Motor neuron (in vitro differentiated cells): ENCODE data around the gene FYN. TPM values are rescaled to one million over a fixed set of nuclear protein-coding genes. Genes with fewer than 3 reads are reported as not detected.

Experiments used
- ATAC-seq, 8 experiments: fragments of 200-7000 bp; cut with Tn5 transposase; replicated peaks in 6 of 8; 2 replicates each; pipeline ENCODE4 v1.8.0; 2021; ENCODE audit warnings: mild to moderate bottlenecking in 8 of 8, moderate library complexity in 8 of 8
- H3K27ac ChIP-seq, 2 donors: fragments of 250-450 bp; sonication (Bioruptor Pico); 2 replicates each; pipeline ENCODE4 v1.9.0; 2021; ENCODE audit warnings: antibody characterized with exemption in 2 of 2, mild to moderate bottlenecking in 2 of 2, moderate library complexity in 1 of 2
- H3K4me1 ChIP-seq, 2 donors: fragments of 250-450 bp; sonication (Bioruptor Pico); replicated peaks in 1 of 2; 2 replicates each; pipeline ENCODE4 v1.6.1; 2021; ENCODE audit warnings: antibody characterized with exemption in 2 of 2, mild to moderate bottlenecking in 2 of 2, moderate library complexity in 1 of 2
- H3K4me3 ChIP-seq, 5 donors: fragments of 250-450 bp; sonication (Bioruptor Pico); 2 replicates each; pipeline ENCODE4 v1.9.0; 2021; ENCODE audit warnings: antibody characterized with exemption in 5 of 5, mild to moderate bottlenecking in 5 of 5, moderate library complexity in 4 of 5
- WGBS, 10 experiments: fragments of 450-650 bp; shearing (Covaris generic); methylation state at CpG; one replicate each; pipeline ENCODE4 v1.0.0; 2022; 5-methylcytosine and 5-hydroxymethylcytosine counted together
- in situ Hi-C, 9 experiments: fragments of 400-800 bp; cut with MboI; loops; one replicate each; pipeline ENCODE4 v1.15.0; 2021; ENCODE audit warnings: low sequenced_read_pairs in 9 of 9, low pct_unique_long_range_greater_than_20kb in 2 of 9; ENCODE audit not compliant: unreplicated experiment in 9 of 9
- total RNA-seq, 8 experiments: library from RNA; unstranded; fragments of 300-600 nt; gene quantifications; 2 replicates each; pipeline versions ENCODE4 v1.2.3 to v1.2.4, GENCODE V29; 2022

FYN gene
- total RNA-seq, 8 experiments from 2014 or later = 4.9 to 237 (median 111) TPM

DNA sequence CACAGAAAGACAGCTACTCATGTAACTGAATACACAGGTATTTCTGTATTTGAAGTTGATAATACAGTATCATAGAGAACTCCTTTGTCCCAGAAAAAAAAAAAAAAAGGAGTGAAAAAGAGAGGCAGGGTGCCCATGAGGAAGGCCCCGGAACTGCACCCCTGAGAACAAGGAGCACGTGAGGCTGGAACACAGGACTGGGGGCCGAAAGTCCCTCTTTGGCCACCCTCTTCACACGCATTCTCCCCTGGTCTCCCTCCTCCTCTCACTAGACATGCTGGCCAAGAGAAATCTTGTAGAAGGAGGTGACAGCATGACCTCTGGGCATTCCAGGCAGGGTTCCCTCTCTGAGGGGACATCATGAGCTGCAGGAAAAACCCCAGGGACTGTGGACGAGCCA, 204.8 kb downstream of the FYN start:
- no peak overlapping the region for H3K4me3 ChIP-seq
- peak in 1 of 8 experiments; percentile 22 for ATAC-seq
- WGBS, 10 experiments = 0 to 87% (median 50%) methylated on average over 1 to 4 of the region's 5 CpGs; no CpG with 5 or more reads in 5 of the 10 experiments
- peaks cover 37 to 38% of the 10 kb centered on the region in 2 donors for H3K4me1 ChIP-seq
- in situ Hi-C loops = no loop called here
- no peak overlapping the region for H3K27ac ChIP-seq

DNA sequence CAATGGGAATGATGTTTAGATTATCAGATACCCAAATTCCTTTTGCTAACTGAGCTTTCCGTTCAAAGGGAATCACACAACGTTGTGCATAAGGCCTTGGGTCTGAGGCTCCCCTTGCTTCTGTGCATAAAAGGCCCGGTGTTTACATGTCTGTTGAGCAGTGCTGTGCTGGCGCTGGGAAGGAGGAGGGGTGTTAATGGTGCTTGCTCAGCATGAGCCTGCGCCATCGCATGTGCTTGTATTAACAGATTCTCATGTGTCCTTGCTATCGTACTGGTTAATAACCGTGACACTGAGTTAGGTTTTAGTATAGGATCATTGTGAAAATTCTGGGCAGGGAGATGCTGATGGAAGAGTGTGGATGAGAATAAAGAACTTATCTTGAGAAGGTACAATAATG, 205.3 kb downstream of the FYN start:
- WGBS, 10 experiments = 35 to 100% (median 55%) methylated on average over 2 to 8 of the region's 8 CpGs; no CpG with 5 or more reads in 2 of the 10 experiments
- H3K27ac ChIP-seq = no peak overlapping the region
- peak in 5 of 8 experiments; percentile 31 to 76 (median 68) for ATAC-seq

DNA sequence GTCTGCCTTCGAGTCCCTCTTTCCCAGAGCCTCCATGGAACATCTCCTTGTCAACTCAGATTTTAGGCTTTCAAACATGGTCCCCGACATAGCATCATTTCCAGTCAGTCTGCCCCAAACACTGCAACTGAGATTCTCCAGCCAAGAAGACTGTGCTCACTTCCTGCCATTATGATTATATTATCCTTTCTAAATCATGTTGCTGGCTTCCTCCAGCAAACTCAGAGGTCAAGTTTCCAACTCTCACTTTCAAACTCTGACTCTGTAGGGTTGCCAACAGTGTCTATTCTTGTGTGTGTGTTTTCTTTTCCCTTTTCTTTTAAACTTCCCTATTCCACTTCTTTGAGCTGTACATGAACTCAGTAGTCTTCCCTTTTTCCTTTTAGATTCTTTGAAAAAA, 206.4 kb downstream of the FYN start:
- in situ Hi-C loops = no loop called here
- no peak overlapping the region for H3K27ac ChIP-seq
- 0 to 100% (median 90%) methylated on average over 1 to 2 of the region's 2 CpGs; no CpG with 5 or more reads in 5 of the 10 experiments for WGBS, 10 experiments
- peaks cover 41% of the 10 kb centered on the region in 2 donors for H3K4me1 ChIP-seq
- ATAC-seq = no peak
- no peak overlapping the region for H3K4me3 ChIP-seq

More for the DNA sequence above, 205.3 kb downstream of the FYN start:
- in situ Hi-C loops = no loop called here
- no peak overlapping the region for H3K4me3 ChIP-seq
- H3K4me1 ChIP-seq = peaks cover 38% of the 10 kb centered on the region in 2 donors

DNA sequence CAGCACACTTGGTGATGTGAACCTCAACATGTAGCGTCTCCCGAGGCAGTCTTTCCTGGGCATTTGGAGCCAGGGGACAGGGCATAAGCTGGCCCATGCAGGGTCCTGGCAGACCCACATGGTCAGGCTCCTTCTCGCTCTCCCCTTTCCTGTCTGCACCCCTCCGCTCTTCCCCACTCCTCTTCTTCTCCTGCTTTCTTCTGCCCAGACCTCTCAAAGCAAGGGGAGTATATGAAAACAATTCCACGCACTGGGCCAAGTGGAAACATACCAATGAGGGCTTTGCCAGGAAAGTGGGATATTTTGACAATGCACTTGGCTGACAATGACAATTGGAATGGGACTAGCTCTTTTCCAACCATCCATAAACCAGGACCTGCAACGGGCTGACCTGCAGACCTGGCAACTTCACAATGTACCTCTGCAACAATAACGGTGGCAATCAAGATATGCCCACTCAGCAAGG, 208.7 kb downstream of the FYN start:
- in situ Hi-C loops = no loop called here
- H3K27ac ChIP-seq = no peak overlapping the region

DNA sequence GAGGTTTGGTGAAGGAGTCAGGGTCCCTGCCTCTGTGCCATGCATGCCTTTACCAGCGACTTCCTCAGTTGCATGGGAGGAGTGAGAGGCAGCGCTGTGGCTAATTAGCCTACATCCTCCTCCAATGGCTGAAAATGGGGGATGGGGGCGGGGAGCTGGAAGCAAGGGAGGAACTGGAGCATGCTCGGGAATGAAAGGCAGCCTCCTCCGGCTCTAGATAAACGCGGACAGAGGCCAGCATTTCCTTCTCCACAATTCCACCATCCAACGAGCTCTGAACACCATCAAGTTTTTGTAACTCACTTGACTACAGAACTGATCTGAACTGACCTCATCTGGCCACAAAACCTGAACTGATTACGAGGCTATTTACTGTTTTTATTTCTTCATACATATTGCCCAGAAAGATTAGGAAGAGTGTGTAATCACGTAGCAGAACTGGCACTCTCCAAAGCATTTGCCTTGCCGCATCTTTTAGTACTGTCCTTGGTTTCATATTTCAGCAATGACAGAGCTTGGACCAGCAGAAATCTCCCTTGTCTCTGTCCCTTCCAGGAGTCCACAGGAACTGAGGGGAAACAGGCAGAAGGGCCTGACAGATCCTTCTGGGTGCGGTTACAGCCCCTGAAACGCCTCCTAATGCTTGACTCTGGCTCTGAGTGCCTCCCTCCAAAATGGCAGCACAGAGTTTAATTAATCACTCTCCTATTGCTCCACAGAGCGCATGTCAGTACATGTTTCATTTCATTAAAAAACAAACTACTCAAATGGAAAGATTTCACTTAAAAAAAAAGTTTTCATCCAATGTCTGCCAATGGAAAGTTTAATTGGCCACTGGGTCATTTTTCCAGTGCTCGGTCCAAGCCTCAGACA, 209.3 kb downstream of the FYN start:
- 5 to 100% (median 37%) methylated on average over 1 to 15 of the region's 15 CpGs; no CpG with 5 or more reads in 1 of the 10 experiments for WGBS, 10 experiments
- peak overlapping the region; percentile 22 to 66 for H3K27ac ChIP-seq
- ATAC-seq = peak; percentile 51 to 84 (median 72)
- H3K4me1 ChIP-seq = peaks cover 52 to 57% of the 10 kb centered on the region in 2 donors
- H3K4me3 ChIP-seq = no peak overlapping the region
- in situ Hi-C loops = no loop called here

More for the DNA sequence above, 208.7 kb downstream of the FYN start:
- H3K4me1 ChIP-seq = peaks cover 52 to 57% of the 10 kb centered on the region in 2 donors
- WGBS, 10 experiments = 28 to 100% (median 89%) methylated on average over 1 to 6 of the region's 7 CpGs; no CpG with 5 or more reads in 2 of the 10 experiments
- H3K4me3 ChIP-seq = no peak overlapping the region
- ATAC-seq = no peak

DNA sequence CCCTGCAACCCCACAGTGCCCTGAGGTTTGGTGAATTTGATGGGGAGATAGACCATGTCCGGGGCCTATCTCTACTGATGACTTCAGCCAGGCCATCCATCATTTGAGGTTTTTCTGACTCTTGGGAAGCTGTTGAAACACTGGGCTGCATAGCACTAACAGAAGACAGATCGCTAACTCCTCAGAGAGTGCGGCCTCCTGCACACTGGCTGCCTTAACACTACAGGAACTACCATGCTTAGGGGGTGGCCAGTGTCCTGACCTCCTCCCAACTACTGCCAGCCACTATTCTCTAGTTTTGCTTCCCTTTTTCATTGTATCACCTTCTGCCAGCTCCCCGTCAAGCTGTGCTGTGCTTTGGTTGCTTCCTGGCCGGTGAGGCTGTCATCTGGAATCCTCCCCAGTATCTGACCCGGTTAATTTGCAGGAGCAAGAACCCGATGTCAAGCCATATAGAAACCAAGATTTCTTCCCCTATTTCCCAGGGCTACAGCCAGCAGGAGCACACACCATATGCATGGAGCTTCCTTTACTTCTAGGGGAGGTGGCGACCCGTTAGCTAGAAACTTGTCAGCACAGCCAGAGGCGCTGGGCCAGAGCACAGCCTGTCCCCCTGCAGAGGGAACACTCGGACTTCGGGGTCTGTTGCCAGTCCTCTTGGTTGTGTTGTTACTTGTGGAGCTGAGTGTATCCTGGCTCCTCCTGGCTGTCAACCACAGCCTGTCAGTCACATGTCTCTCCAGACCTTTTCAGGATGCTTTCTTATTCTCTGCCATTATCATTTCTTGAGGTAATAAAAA, 210.3 kb downstream of the FYN start:
- H3K4me3 ChIP-seq = no peak overlapping the region
- ATAC-seq = peak; percentile 13 to 58 (median 54)
- 0 to 89% (median 40%) methylated on average over 1 to 7 of the region's 12 CpGs; no CpG with 5 or more reads in 2 of the 10 experiments for WGBS, 10 experiments
- in situ Hi-C loops = no loop called here
- H3K4me1 ChIP-seq = peaks cover 45 to 48% of the 10 kb centered on the region in 2 donors
- peak overlapping the region in 1 of 2 donors; percentile 66 for H3K27ac ChIP-seq

DNA sequence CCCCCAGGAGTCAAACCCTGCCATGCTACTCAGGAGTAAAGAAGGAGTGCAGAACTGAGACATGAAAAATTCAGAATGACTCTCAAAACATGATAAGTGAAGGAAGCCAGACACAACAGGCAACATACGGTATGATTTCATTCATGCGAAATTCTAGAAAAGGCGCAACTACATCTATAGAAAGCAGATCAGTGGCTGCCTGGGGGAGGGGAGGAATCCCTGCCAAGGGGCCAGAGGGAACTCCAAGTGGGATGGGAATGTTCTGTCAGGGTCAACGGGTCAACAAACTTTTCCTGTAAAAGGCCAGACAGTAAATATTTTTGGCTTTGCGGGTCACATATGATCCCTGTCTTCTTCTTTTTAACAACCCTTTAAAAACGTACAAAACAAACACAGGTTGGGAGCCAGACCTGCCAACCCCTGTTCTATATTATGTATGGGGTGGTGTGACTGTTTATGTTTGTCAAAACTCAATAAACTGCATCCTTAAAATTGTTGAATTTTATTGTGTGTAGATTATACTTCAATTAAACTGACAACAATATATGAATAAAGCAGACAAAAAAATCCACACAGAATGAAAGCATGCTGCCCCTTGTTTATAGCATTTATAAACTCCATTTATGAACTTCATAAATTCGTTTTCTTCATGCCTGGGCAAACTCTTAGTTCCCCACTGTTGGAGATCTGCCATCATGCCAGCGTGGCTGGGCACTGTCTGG, 211.0 kb downstream of the FYN start:
- in situ Hi-C loops = no loop called here
- WGBS, 10 experiments = 20 to 67% (median 55%) methylated on average over 1 to 7 of the region's 8 CpGs; no CpG with 5 or more reads in 3 of the 10 experiments
- peaks cover 44 to 46% of the 10 kb centered on the region in 2 donors for H3K4me1 ChIP-seq
- H3K4me3 ChIP-seq = no peak overlapping the region
- no peak for ATAC-seq
- peak overlapping the region in 1 of 2 donors; percentile 36 for H3K27ac ChIP-seq

DNA sequence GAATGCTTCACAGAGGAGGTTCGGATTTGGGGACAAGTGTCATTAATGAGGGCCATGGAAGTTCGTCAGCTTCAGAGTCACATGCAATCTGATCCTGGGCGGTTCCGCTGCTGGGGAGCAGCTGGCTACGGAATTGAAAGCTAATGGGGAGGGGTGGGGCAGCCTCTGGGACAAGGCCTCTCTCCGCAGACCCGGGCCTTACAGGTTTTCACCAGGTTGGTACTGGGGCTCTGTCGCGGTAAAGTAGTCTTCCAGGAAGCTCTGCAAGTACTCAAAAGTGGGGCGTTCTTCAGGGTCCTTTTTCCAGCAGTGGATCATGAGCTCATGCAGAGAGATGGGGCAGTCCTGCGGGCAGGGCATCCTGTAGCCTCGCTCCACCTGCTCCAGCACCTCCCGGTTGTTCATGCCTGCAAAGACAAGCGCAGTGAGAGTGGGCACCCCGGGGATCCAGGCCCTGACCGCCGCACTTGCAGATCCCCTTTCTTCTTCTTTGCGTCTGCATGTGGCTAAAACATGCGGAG, 211.7 kb downstream of the FYN start:
- Histone ChIP-seq H3K27ac (peak overlapping the region in 1 of 2 donors; percentile 36), H3K4me1 (peaks cover 44 to 46% of the 10 kb centered on the region in 2 donors), H3K4me3 (no peak overlapping the region)
- ATAC-seq = peak; percentile 31 to 76 (median 62)
- in situ Hi-C loops = no loop called here
- 0 to 43% (median 15%) methylated on average over 2 to 14 of the region's 19 CpGs; no CpG with 5 or more reads in 4 of the 10 experiments for WGBS, 10 experiments

DNA sequence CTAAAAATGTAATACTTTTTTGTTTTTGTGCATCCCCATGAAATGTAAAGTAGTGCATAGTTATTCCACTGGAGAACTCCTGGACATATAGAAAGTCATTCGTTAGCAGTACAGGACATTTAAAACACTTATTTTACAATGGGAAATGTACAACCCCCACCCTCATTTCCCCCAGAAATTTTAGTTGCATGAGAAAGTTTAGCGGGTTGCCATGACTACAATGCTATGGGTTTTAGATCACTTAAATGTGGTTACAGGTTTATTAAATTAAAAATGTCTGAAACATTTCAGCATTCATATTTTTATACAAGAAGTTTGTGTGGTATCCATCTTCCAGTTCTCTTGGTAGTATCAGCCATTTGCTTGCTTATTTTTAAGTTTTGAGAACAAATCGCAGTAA, 212.7 kb downstream of the FYN start:
- H3K27ac ChIP-seq = no peak overlapping the region
- WGBS, 10 experiments = 46 to 100% (median 82%) methylated on average over 2 to 3 of the region's 3 CpGs; no CpG with 5 or more reads in 1 of the 10 experiments
- in situ Hi-C loops = no loop called here
- H3K4me1 ChIP-seq = peaks cover 44 to 46% of the 10 kb centered on the region in 2 donors
- no peak for ATAC-seq
- H3K4me3 ChIP-seq = no peak overlapping the region

DNA sequence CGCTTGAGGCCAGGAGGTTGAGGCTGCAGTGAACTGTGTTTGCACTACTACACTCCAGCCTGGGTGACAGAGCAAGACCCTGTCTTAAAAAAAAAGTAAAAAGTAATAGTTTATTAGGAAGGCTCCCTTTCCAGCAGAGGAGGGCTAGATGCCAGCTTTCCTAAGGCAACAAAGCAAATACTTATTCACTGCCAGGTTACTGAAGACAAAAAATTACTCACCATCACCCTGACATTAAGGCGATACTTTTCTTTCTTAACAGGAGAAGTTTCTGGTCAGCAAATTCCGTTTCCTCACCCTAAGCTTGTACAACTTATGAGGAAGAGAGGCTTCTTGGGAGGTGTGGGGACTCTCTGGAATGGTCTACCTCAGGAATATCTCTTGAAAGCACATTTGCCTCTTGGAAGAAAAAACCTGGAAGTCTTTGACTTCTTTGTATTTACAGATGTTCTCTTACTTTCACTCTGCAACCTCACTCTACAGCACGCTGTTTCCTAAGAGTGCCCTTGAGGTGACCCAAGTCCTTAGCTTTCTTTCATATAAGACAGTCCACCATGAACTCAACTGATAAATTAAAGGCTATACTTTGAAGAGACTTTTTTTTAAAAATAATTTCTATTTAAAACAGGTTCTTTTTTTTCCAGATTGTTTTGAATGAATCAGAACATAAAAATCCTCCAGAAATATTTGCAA, 214.6 kb downstream of the FYN start:
- peaks cover 34 to 40% of the 10 kb centered on the region in 2 donors for H3K4me1 ChIP-seq
- ATAC-seq = peak in 1 of 8 experiments; percentile 55
- in situ Hi-C loops = no loop called here
- no peak overlapping the region for H3K27ac ChIP-seq
- H3K4me3 ChIP-seq = no peak overlapping the region
- WGBS, 10 experiments = 23 to 100% (median 84%) methylated on average over 1 to 4 of the region's 4 CpGs

DNA sequence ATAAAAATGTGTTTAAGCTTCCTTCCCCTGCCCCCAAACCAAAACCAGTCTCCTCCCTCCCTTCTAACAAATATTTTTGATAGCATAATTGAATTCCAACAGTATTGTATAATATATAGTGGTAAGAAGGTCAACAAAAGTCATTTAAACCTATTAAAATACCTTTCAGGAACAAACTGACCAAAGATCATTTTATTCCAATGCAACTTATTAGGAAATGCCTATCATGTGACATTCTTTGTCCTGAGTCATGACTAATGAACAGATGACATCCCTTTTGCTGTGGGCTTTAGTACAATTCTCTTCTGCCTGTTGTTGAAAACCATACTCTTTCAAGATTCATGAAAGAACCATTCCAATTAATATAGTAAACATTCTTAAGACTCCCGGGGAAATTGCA, 216.1 kb downstream of the FYN start:
- WGBS, 10 experiments = 14 to 80% (median 80%) methylated on average over 1 of the region's 1 CpG; no CpG with 5 or more reads in 3 of the 10 experiments
- Histone ChIP-seq H3K4me1 (peaks cover 20 to 38% of the 10 kb centered on the region in 2 donors), H3K4me3 (no peak overlapping the region), H3K27ac (no peak overlapping the region)
- ATAC-seq = peak in 3 of 8 experiments; percentile 20 to 61 (median 26)
- in situ Hi-C loops = no loop called here
